HG03095 (cell line): ENCODE results near the gene TAAR1.
"Not testable (repeated sequence)": the region's sequence is repeated elsewhere in the genome, so short reads cannot be mapped to it uniquely, and the experiment has no call there.

Source experiments
- ATAC-seq: cut with Tn5 transposase; IDR thresholded peaks from one replicate; pipeline ENCODE4 v1.9.1; 2021; ENCODE audit warnings: moderate library complexity; ENCODE audit not compliant: unreplicated experiment

Gene TAAR1, protein sequence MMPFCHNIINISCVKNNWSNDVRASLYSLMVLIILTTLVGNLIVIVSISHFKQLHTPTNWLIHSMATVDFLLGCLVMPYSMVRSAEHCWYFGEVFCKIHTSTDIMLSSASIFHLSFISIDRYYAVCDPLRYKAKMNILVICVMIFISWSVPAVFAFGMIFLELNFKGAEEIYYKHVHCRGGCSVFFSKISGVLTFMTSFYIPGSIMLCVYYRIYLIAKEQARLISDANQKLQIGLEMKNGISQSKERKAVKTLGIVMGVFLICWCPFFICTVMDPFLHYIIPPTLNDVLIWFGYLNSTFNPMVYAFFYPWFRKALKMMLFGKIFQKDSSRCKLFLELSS

GRCh38 chr6:132659082-132659481 is at the start of gene TAAR1:
TSS of gene TAAR1 (minus strand) at chr6:132659182. CDS start at chr6:132646003, 13,179 bp downstream.
- no peak for ATAC-seq

DNA sequence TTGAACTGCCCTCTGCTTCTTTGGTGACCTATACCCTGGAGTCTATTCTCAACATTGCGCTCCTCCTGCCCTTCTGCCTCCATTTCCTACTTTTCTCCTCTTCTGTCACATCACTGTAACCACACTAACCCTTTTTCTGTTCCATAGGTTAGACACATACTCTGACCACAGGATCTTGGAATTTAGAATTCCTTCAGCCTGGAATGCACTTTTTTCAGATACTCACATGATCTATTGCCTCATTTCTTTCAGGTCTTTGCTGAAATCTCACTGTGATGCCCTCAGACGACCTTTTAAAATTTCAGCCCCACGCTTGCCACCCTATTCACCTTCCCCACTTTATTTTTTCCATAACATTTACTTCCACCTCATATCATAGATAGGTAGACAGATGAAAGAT is 49.8 kb upstream of the TAAR1 start:
- no peak for ATAC-seq

- no peak for ATAC-seq
Observed at GRCh38 chr6:132708002-132708401, 49.0 kb upstream of the TAAR1 start.

DNA sequence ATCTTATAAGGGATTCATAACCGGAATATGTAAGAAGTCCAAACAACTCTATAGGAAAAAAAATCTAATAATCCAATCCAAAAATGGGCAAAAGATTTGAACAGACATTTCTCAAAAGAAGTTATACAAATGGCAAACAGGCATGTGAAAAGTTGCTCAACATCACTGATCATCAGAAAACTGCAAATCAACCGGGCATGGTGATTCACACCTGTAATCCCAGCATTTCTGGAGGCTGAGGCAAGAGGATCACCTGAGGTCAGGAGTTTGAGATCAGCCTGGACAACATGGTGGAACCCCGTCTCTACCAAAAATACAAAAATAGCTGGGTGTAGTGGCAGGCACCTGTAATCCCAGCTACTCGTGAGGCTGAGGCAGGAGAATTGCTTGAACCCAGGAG is 47.8 kb upstream of the TAAR1 start:
- not testable (repeated sequence) for ATAC-seq

DNA sequence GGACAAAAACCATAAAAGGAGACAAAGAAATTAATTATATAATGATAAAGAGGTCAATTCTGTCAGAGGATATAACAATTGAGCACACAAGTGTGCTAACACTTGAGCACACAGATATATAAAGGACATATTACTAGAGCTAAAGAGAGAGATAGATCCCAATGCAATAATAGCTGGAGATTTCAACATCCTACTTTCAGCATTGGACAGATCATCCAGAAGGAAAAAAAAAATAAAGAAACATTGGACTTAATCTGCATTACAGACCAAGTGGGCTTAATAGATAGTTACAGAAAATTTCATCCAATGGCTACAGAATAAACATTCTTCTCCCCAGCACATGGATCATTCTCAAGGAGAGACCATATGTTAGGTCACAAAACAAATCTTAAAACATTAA is 45.0 kb upstream of the TAAR1 start:
- no peak for ATAC-seq

GRCh38 chr6:132698608-132699007 is 39.6 kb upstream of the TAAR1 start:
- peak; percentile 90 for ATAC-seq

DNA sequence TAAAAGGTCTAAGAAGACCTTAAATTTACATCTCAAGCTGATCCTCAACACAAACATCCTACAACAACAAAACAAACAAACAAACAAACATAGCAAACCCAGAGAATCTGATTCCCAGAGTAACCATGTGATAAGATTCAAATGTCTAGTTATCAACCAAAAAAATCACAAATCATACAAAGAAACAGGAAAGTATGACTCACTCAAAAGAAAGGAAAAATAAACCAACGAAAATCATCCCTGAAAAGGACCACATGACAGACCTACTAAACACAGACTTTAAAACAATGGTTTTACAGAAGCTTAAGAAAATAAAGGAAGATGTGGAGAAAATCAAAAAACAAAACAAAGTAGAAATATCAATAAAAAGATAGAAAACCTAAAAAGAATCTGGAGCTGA is 36.8 kb upstream of the TAAR1 start:
- ATAC-seq = no peak

DNA sequence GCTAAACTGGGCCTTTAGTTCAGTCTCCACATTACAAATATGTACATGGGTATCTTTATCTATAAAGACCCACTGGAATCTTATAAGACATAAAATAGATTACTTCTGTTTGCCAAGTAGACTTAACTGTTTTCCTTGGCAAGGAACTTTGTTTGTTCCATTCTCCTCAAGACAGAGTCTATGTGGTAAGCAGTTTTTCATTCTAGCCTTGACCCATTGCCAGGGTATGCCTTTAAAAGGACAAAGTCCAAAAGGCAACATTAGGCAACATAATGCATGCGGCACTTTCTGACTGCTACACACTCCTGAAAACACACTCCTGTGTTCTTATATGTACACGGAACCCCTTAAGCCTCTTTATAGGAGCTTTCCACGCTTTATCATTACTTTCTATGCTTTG is 34.5 kb upstream of the TAAR1 start:
- no peak for ATAC-seq

GRCh38 chr6:132690678-132691077 is 31.7 kb upstream of the TAAR1 start:
- ATAC-seq = no peak

GRCh38 chr6:132687306-132687705 is 28.3 kb upstream of the TAAR1 start:
- no peak for ATAC-seq

- ATAC-seq = no peak
Observed at GRCh38 chr6:132686531-132686930, 27.5 kb upstream of the TAAR1 start.

- no peak for ATAC-seq
Observed at GRCh38 chr6:132685009-132685408, 26.0 kb upstream of the TAAR1 start.

GRCh38 chr6:132684272-132684671 is 25.3 kb upstream of the TAAR1 start:
- ATAC-seq = no peak

- no peak for ATAC-seq
Observed at GRCh38 chr6:132683543-132683942, 24.6 kb upstream of the TAAR1 start.

DNA sequence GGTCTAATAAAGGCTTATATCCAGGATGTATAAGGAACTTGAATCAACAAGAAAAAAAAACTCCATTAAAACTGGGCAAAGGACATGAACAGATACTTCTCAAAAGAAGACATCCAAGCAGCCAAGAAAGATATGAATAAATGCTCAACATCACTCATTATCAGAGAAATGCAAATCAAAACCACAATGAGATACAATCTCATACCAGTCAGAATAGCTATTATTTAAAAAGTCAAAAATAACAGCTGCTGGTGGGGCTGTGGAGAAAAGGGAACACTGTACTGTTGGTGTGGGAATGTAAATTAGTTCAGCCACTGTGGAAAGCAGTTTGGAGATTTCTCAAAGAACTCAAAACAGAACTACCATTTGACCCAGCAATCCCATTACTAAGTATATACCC is 20.1 kb upstream of the TAAR1 start:
- not testable (repeated sequence) for ATAC-seq

GRCh38 chr6:132675749-132676148 is 16.8 kb upstream of the TAAR1 start:
- ATAC-seq = no peak

DNA sequence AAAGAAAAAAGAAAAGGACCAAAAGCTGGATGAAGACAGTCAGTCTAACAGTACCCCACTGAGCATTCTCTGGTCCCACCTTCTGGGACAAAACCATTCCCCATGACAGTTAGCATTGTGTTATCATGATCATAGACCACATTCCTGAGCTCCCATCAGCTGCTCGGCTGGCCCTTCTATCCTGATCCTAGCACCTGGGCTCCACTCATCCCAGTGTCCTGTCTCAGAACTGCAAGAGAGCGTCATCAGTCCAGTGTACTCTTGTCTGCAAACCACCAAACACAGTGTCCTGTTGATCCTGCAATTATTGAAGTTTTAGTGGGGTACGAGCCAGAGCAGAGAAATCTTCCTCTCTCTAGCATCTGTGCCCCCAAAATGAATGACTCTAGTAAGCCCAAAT is 16.0 kb upstream of the TAAR1 start:
- ATAC-seq = no peak

DNA sequence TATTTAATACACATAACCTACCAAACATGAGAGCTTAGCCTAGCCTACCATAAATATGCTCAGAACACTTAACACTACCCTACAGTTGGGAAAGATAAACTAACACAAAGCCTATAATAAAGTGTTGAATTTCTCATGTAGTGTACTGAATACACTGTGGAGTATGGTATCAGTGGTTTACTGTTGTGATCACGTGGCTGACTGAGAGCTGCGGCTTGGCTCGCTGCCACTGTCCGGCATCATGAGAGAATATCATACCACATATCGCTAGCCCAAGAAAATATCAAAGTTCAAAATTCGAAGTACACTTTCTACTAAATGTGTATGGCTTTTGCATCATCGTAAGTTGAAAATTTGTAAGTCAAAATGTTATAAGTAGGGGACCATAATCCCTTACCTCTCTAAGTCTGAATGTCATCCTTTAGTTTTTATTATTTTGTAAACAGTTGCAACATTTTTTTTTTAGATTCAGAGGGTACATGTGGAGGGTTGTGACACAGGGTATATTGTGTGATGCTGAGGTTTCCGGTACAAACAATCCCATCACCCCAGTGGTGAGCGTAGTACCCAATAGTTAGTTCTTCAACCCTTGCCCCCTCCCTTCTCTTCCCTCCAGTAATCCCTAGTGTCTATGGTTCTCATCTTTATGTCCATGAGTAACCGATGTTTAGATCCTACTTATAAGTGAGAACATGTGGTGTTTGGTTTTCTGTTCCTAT is 14.6 kb upstream of the TAAR1 start:
- no peak for ATAC-seq

DNA sequence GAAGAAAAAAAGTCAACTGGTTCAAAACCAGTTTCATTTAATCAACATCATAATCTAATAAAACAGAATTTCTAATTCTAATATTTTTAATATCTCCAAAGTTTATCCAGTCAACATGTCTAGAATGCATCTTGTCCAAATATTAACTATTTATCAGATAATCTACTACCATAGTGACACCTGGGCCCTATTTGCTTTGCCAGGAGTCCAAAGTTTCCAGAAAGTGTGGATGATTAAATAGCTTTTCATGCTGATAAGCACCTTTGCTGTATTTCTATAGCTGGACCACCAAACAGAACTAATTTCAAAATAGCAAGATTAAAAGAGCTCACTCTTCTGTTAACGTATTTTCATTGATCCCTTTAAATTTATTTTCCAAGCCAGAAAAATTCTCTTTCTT is 12.3 kb upstream of the TAAR1 start:
- ATAC-seq = no peak

DNA sequence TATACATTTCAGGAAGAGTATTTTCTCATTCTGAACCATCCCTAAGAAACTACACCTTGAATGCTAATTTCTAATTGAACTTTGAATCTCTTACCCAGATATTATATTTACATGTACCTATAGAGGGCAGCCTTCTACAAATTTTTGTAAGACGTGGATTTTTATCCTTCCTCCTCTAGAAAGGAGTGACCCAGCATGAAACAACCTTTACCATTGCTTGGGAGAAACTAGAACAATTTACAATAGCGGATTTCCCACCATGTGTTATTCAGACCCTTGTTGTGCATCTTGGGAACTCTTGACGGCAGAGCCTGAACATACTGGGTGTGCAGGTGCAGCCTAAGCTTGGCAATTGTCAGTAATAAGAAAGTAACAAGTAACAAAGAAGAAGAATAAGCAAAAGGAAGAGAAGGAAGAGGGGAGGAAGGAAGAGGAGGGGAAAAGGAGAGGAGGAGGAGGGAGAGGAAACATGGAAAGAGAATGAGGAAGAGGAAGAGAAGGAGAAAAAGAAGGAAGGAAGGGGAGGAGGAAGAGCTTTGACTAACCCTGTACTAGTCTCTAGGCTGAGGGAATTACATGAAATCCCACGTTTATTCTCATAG is 10.8 kb upstream of the TAAR1 start:
- no peak for ATAC-seq

DNA sequence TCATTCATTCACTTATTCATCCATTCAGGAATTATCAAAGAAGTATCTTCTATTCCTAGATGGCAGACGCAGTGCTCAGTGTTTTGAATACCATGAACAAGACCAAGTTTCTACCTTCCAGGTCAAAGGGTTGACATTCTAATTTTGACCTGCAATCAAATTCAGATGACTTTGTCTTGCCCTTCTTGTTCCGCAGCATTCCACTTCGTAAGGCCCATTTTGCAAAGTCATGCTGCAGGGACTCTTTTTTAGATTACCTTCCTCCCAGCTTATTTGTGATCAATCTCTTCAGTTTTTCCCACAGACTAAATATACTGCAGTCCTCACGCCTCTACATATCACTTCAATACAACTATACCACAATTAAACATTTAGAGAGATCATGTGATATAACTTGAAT is 7.1 kb upstream of the TAAR1 start:
- ATAC-seq = no peak
